ENCODE data around the gene AADACL2. TPM values are rescaled to one million over a fixed set of nuclear protein-coding genes. Genes with fewer than 3 reads are reported as not detected.

Gene AADACL2
- total RNA-seq, 1 donor from 2014 or later, result not detected

DNA sequence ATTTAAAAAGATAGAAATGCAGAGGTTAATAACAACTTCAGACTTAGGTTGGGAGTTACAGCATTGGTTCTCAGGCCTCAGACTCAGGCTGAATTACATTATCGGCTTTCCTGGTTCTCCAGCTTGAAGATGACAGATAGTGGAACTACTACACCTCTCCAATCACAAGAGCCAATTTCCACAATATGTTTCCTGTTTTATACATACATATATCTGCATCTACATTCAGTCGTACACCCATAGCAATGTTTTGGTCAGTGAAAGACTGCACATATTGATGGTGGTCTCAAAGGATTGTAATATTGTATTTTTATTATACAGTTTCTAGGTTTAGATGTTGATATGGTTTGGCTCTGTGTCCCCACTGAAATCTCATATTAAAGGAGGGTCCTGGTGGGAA lies 35.4 kb downstream of the AADACL2 start:
- no peak overlapping the region for H3K27ac Mint-ChIP-seq
- ATAC-seq (ENCODE audit: low read depth) (no peak), DNase-seq (no peak)
- ChIA-PET CTCF (no interaction called here), POLR2A (no interaction called here)
- no peak overlapping the region for H3K4me3 Mint-ChIP-seq
- H3K4me1 Mint-ChIP-seq, result no peaks in the 10 kb centered on the region
- peaks cover 2% of the 10 kb centered on the region for H3K9me3 Mint-ChIP-seq
- TF ChIP-seq CTCF (IDR thresholded peaks at IDR 0.05), result no peak
- H3K36me3 Mint-ChIP-seq (ENCODE audit: low read depth), result no peaks in the 10 kb centered on the region
- H3K27me3 Mint-ChIP-seq, result no peaks in the 10 kb centered on the region
- intact Hi-C loops (cut with micrococcal nuclease), result no loop called here

DNA sequence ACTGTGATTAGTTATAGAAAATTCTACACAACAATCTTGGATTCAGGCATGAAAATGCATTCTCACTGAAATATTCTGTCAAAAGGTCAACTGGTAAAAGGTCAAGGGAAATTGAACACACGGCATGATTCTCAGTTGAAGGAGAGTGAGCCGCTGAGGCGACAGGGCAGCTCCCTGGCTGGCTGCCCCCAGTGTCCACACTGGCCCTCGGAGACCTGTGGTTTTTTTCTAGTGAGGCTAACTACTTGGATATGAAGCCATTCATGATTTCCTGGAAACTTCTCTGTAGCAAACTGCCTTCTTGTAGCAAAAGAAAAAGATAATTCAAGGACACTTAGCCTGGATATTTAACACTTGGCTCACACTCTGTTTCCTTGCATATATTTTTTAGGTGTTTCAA lies 37.2 kb downstream of the AADACL2 start:
- H3K36me3 Mint-ChIP-seq (ENCODE audit: low read depth), result no peaks in the 10 kb centered on the region
- no peaks in the 10 kb centered on the region for H3K4me1 Mint-ChIP-seq
- DNase-seq, result no peak
- no peak overlapping the region for H3K27ac Mint-ChIP-seq
- CTCF ChIA-PET, result no interaction called here
- no peak overlapping the region for H3K4me3 Mint-ChIP-seq
- POLR2A ChIA-PET, result no interaction called here
- intact Hi-C loops (cut with micrococcal nuclease), result no loop called here
- peaks cover 2% of the 10 kb centered on the region for H3K27me3 Mint-ChIP-seq
- TF ChIP-seq CTCF (IDR thresholded peaks at IDR 0.05), result no peak
- ATAC-seq (ENCODE audit: low read depth), result no peak
- no peaks in the 10 kb centered on the region for H3K9me3 Mint-ChIP-seq

DNA sequence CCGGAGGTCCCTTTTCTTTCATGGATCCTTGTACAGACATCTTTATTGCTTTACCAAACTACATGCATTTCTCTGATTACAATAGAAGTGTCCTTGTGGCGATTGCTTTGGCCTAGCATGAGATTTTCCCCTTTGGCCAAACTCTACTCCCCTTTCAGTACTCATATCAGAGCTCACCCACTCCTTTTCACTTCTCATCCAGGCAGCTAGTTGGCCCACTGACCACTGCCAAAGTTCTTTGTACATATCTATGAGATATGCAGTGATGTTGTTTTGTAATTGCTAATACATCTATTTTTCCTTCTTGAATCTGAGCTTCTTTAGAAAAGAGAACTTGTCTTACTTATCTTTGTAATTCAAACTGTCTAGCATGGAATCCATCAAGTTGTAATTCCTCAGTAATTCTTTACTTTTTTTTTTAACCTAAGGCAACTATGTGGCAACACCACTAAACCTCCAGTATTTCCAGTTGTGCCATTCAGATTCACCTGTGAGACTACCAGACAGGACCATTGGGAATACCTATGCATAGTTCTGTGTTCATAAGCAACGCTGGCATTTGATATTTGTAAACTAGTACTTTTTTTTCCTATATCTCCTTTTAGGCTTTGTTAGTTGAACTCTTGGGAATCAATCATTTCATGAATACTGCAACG lies 39.2 kb downstream of the AADACL2 start:
- no peak overlapping the region for H3K4me3 Mint-ChIP-seq
- no peak for TF ChIP-seq CTCF (IDR thresholded peaks at IDR 0.05)
- ChIA-PET POLR2A (no interaction called here), CTCF (no interaction called here)
- ATAC-seq (ENCODE audit: low read depth), result no peak
- H3K36me3 Mint-ChIP-seq (ENCODE audit: low read depth), result no peaks in the 10 kb centered on the region
- peaks cover 2% of the 10 kb centered on the region for H3K27me3 Mint-ChIP-seq
- no peaks in the 10 kb centered on the region for H3K4me1 Mint-ChIP-seq
- no peak for DNase-seq
- intact Hi-C loops (cut with micrococcal nuclease), result no loop called here
- no peak overlapping the region for H3K27ac Mint-ChIP-seq
- H3K9me3 Mint-ChIP-seq, result no peaks in the 10 kb centered on the region

DNA sequence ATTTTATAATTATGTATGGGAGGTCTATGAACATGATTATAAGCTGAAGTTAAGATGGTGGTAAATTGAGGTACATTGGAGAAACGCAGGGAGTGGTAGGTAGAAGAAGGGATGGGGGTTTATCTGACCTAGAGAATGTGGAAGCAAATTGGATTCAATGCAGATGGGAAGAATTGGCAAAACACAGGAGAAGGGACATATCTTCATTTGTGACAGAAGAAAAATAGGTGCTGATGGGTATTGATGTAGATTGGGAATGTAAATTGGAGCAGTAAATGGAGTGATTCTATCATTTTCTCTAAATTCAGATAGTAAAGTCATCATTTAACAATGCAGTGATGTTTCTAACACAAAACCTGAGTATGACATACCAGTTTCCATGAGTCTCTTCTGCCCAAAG lies 40.5 kb downstream of the AADACL2 start:
- Mint-ChIP-seq H3K27ac (no peak overlapping the region), H3K36me3 (ENCODE audit: low read depth) (no peaks in the 10 kb centered on the region), H3K4me3 (no peak overlapping the region), H3K27me3 (peaks cover 2% of the 10 kb centered on the region), H3K4me1 (no peaks in the 10 kb centered on the region), H3K9me3 (no peaks in the 10 kb centered on the region)
- intact Hi-C loops (cut with micrococcal nuclease), result no loop called here
- CTCF ChIA-PET, result no interaction called here
- DNase-seq (no peak), ATAC-seq (ENCODE audit: low read depth) (no peak)
- no peak for TF ChIP-seq CTCF (IDR thresholded peaks at IDR 0.05)
- POLR2A ChIA-PET, result no interaction called here

DNA sequence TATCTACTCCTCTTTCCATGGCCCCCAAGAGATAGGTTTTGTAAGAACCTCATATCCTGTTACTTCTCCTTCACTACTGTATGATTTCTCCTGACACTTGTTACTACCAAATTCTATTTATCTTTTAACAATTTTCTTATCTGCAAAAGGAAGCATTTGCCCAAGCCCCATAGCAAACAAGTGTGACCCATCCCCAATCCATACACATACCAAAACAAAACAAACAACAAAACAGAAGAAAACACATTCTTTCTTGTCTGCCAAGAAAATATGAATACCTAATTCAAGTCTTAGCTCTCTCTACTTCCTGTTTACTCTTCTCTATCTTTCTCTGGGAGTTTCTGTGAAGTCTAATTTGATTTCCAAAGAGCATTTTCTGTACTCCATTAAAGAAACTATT lies 41.2 kb downstream of the AADACL2 start:
- intact Hi-C loops (cut with micrococcal nuclease), result no loop called here
- TF ChIP-seq CTCF (IDR thresholded peaks at IDR 0.05), result no peak
- H3K27ac Mint-ChIP-seq, result no peak overlapping the region
- H3K9me3 Mint-ChIP-seq, result no peaks in the 10 kb centered on the region
- DNase-seq, result no peak
- ChIA-PET POLR2A (no interaction called here), CTCF (no interaction called here)
- no peaks in the 10 kb centered on the region for H3K36me3 Mint-ChIP-seq (ENCODE audit: low read depth)
- no peak for ATAC-seq (ENCODE audit: low read depth)
- H3K4me1 Mint-ChIP-seq, result no peaks in the 10 kb centered on the region
- peaks cover 2% of the 10 kb centered on the region for H3K27me3 Mint-ChIP-seq
- no peak overlapping the region for H3K4me3 Mint-ChIP-seq
